GM18505 (cell line): ENCODE data around the gene C16orf89.
"Not testable (repeated sequence)": the region's sequence is repeated elsewhere in the genome, so short reads cannot be mapped to it uniquely, and the experiment has no call there.

Source experiments
- ATAC-seq: cut with Tn5 transposase; IDR thresholded peaks from one replicate; pipeline ENCODE4 v1.9.1; 2021; ENCODE audit not compliant: unreplicated experiment
- POLR2A ChIP-seq: IDR thresholded peaks from 4 replicates; pipeline ENCODE4 v1.6.1; 2011; ENCODE audit warnings: borderline replicate concordance; ENCODE audit not compliant: insufficient read depth, insufficient read length; ENCODE audit errors: extremely low read depth

Gene C16orf89

DNA sequence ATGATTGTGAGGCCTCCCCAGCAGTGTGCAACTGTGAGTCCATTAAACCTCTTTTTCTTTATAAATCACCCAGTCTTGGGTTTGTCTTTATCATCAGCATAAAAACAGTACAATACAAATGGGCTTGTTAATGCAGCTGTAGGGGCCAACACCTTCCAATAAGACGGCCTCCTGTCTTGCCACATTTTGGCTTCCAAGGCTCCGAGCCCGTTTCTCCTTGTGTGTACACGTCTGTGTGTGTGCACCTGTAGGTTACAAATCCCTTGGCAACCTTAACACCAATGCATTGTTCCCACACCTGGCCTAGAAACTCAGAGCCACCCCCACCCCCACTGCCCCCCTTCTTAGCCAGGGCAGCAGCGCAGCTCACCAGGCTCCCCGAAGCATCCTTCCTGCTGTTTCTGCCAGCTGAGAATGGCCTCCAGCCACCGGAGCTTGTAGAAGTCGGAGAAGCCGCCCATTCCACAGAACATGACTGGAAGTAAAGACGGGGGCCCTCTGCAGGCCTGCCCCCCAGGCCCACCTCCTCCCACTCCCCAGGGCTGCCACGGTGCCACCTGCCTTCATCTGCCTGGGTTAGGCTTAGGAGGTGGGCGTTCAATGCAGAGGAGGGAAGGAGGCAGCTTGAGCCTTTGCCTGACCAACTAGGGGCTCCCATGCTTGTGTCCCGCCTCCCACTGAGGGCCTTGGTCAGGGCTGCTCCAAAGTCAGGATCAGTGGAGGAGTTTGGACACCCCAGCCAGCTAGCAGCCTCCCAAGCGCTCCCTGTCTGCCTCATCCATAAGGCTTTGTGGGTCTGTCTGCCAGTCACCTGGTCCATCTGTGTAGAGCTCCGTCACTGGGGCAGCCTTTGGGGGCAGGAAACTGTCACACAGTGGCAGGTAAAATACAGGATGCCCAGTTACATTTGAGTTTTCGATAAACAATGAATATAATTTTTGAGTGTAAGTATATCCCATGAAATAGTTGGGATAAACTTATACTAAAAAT is 10.6 kb downstream of the C16orf89 start:
- ATAC-seq, result no peak
- TF ChIP-seq POLR2A, result no peak

DNA sequence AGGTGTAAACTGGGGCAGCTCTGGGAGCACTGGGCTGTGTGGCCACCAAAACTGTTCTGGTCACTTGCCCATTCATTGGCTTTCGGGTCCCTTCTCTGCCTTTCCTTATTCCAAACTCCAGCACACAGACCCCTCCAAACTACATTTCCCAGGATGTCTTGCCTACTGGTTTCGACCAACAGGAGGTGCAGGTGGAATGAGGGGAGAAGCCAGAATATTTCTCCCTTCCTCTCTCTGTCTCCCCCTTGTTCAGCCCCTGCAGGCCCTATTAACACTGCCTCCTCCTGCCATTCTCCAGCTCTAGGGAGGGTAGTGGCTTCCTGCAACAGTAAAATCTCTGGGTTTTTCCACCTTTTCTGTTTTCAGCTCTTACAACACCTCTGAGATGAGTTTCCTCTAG is 18.8 kb downstream of the C16orf89 start:
- TF ChIP-seq POLR2A, result no peak
- no peak for ATAC-seq

DNA sequence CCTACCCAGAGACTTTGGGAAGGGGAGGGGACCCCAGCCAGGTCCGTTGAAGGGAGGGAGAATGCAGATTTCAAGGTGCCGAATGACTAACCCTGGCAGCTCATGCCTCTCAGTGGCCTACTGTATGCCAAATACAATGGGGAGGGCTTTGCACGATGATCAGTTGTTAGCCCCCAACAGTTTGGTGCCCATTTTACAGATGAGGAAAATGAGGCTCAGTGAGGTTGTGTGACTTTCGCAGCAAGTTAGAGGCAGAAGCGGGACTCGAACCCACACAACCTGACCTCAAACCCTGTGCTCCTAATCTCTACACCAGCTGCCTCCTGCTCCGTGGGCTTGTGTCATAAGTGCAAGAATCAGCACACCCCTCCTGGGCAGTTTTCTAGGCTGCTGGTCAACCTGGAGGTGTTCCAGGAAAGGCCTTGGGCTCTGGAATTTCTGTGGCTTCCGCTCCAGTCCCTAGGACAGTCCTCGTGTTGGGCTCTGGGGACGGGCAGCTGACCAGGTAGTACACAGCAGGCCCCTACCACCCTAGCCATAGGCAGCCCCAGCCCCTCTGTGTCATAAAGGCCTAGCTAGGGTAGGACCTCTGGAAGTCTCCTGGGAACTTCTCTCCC is 20.1 kb downstream of the C16orf89 start:
- TF ChIP-seq POLR2A, result no peak
- no peak for ATAC-seq

DNA sequence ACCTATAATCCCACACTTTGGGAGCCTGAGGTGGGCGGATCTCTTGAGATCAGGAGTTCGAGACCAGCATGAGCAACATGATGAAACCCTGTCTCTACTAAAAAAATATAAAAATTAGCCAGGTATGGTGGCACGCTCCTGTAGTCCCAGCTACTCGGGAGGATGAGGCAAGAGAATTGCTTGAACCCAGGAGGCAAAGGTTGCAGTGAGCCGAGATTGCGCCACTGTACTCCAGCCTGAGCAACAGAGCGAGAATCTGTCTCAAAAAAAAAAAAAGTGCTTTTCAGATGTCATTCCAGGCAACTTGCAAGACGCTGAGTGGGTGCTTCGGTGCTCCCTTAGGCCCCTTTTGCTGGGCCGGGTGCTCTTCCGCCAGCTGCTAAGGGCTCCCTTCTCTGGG is 21.2 kb downstream of the C16orf89 start:
- ATAC-seq, result not testable (repeated sequence)

DNA sequence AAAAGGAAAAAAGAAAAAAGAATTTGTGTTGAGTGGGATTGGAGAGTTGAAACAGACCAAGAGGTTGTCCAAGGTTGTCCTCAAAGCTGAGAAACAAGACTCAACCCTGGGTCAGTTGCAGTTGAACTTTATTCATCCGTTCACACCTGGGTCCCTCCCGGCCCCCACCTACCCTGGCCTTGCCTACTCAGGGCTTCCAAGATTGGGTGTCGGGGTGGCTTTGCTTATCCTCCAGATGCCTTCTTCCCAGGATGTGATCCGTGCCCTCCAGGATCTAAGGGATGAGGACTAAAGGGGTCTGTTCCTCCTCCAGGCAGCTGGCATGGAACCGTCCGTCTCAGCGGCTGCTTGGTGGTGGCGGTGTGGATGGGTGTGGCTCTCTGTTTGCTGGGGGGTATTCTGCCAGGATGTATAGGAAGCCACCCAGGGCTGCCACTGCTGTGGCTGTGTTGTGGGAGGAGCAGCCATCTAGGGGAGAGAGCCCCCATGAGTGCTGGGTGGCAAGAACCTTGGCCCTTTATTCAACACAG is 21.7 kb downstream of the C16orf89 start:
- no peak for ATAC-seq
- no peak for TF ChIP-seq POLR2A

DNA sequence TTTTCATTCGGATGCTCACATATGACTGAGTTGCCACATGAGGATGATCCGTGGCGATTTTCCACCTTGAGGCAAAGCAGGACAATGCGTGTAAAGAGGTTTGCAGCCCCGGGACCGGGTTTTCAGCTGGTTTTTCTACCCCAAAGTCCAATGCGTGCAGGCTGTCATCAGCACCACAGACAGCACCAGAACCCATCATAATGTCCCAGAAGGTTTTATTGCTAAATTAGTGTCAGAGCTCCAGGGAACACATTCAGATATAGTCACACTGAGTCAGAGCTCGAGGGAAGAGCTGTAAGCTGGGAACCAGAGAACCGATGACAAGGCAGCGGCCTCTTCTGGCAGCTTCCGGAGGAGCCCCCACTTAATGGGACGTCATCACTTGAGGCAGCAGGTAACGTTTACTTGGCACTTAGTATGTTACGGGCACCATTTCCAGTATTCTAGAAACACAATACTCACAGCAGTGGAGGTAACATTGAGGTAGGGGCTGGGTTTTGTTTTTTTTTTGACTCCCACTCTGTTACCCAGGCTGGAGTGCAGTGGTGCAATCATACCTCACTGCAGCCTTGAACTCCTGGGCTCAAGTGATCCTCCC is 23.1 kb downstream of the C16orf89 start:
- ATAC-seq, result no peak
- no peak for TF ChIP-seq POLR2A

DNA sequence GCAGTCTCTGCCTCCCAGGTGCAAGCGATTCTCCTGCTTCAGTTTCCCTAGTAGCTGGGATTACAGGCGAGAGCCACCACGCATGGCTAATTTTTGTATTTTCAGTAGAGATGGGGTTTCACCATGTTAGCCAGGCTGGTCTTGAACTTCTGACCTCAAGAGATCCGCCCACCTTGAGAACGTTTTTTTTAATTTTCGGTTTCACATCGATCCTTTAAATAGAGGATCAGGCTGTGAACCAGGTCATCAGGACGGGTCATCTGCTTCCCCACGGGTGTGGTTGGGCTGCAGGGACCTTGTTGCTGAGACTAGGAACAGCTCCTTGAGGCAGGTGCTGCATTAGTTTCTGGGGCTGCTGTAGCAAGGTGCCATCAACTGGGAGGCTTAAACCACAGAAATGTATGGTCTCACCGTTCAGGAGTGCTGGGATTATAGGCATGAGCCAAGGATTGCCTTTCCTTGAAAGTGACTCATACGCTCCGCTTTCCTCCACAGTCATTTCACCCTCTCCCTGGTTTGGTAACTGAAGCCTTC is 24.1 kb downstream of the C16orf89 start:
- ATAC-seq, result peak; percentile 63
- peak; percentile 29 for TF ChIP-seq POLR2A

DNA sequence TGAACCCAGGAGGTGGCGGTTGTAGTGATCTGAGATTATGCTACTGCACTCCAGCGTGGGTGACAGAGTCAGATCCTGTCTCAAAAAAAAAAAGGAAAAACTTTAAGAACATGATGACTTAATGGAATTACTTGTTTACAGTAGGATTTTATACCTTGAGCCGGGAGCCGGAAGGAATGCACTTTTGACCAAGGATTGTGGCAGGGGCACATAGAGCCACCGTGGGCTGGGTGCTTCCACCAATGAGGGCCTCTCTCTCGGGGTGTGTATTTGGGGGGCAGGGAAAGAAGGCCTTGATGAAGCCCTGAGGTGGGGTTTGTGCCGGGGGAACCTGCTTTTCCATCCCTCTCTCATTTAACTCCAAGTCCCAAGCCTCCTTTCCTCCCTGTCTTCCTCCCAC is 25.3 kb downstream of the C16orf89 start:
- ATAC-seq, result no peak
- no peak for TF ChIP-seq POLR2A

DNA sequence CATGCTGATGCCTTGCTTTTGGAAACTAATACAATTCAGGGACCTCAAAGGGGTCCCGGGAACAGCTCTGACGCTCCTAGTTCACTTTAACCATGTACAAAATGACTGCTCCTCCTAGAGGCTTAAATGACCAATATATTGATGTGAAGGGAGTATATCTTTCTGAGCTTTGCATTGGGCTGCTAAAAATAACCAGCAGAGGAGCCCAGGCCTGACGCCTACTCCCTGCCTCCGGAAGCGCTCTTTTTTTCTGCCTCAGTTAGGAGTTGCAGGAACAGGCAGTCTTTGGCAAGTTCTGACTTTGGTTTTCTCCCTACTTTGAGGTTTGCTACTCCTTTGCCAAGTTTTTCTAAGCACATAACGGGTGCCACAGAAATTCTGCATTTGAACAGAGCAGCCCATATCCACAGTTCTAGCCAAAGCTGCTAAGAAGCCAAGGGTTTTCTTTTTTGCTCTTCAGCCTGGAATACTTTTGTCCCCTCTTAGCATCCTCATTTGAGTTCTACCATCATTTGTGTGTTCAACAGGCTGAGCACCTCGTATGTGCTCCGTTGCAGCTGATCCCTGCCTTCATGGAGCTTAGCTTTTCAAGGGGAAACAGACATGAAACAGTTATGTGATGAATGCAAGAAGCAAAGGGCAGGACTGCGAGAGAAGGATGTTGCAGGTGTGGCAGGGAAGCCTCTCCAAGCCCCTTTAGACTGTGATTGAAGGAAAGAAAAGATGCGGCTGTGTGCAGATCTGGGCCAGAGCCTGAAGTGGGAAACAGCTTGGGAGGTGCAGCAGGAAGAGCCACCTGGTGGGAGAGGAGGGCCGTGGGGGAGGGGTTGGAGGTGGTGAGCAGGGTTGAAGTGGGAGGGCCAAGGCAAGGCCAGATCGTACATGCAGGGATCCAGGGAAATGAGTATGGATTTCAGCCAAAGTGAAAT is 29.3 kb downstream of the C16orf89 start:
- no peak for ATAC-seq

DNA sequence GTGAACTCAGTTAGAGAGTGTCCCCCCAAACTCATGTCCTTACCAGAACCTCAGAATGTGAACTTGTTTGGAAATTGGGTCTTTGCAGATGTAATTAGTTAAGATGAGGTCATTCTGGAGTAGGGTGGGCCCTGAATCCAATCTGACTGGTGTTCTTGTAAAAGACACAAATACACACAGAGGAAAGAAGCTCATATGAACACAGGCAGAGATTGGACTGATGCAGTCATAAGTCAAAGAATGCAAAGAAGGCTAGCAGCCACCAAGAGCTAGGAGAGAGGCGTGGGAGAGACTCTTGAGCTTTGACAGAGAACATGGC is 29.9 kb downstream of the C16orf89 start:
- no peak for ATAC-seq
- no peak for TF ChIP-seq POLR2A

More for the DNA sequence above, 29.3 kb downstream of the C16orf89 start:
- no peak for TF ChIP-seq POLR2A

DNA sequence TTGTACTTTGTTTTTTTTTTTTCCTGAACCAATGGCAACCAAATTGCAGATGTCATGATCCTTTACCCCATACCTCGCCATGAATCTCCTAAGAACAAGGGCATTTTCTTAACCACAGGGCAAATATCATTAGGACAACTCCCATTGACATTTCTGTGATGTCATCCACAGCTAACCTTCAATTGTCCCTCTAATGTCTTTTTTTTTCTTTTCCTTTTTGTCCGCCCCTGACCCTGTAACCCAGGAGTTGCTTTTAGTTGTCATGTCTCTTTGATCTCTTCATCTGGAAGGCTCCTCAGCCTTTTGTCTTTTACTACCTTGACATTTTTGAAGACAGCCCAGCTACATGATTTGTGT is 31.6 kb downstream of the C16orf89 start:
- no peak for ATAC-seq
- no peak for TF ChIP-seq POLR2A

DNA sequence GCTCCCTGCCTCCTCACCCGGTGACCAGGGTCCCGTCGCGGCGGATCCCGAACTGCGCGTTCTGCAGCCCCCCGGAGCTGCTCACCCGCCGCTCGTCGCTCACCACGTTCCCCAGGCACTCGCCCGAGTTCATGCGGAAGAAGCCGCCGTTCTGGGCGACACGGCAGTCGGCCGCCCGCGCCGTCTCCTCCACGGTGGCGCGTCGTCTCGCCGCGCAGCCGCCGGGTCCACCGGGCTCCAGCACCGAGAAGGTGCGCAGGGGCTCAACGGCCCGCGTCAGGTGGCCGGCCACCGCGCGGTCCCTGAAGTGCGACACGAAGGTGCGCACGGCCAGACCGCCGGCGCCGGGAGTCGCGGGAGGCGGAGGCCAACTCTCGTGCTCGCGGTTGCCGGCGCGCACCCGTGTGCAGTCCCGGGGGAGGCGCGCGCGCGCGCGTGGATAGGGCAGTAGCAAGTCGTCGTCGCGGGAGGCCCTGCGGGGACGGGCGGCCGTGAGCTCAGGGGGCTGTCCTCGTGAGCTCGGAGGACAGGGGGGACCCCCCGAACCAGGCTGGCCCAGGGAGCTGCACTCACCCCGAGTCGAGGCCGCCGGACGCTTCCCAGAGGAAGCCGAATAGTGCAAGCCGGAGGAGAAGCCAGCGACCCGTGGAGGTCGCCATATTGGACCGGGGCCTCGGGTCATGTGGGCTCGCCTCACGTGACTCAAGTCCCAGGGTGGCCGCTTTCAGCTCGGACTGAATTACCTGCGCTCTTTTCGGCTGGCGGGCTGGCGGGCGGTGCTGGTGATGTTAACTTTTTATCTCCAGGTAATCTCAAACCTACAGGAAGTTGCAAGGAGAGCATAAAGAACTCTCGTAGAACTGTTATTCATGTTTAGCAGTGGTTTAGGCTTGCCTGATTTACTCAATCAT is 32.2 kb downstream of the C16orf89 start, which contains the start of gene NAGPA:
NAGPA (minus strand) TSS at position 680 of the 911 bp plus-strand sequence; CDS start at position 659, 21 bp downstream.
- TF ChIP-seq POLR2A, result peak; percentile 71
- peak; percentile 91 for ATAC-seq
